ENCODE measurements around the gene SIGLEC14.

SIGLEC14 gene

DNA sequence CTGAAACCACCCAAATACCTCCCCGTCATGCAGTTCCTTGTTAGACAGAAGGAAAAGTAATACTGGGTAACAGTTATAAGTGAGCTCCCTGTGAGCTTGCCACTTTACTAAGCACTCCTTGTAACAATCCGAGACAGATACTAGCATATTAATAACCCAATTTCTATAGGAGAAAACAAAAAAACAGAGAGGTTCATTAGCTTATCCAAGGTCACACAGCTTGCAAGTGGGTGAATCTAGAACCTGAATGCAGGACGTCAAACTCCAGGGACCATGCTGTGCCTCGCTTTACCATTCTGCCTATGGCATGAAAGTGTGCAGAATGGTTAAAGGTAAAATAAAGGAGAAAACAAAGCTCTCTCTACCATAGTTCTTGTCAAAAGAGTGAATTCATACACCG is 31.8 kb downstream of the SIGLEC14 start:
- no peak for DNase-seq (ENCODE audit: low spot score)

DNA sequence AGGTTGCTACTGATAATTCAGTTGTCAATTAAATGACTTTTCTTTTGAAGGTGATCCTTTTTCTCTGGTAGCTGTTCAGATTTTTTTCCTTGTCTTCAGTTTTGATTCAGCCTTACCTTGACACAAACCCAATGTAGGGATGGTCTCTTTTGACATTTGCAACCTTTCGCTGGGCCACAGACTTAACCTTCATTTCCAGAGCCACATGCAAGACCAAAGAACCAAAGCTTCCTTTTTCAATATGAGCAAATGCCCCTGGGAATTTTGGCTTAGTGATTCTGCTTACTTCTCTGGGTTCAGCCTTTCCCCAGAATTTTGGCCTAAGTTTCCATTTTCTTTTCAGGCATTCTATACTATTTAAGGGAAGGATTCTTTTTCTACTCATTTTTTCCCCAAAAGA is 36.0 kb downstream of the SIGLEC14 start:
- DNase-seq (ENCODE audit: low spot score), result no peak

DNA sequence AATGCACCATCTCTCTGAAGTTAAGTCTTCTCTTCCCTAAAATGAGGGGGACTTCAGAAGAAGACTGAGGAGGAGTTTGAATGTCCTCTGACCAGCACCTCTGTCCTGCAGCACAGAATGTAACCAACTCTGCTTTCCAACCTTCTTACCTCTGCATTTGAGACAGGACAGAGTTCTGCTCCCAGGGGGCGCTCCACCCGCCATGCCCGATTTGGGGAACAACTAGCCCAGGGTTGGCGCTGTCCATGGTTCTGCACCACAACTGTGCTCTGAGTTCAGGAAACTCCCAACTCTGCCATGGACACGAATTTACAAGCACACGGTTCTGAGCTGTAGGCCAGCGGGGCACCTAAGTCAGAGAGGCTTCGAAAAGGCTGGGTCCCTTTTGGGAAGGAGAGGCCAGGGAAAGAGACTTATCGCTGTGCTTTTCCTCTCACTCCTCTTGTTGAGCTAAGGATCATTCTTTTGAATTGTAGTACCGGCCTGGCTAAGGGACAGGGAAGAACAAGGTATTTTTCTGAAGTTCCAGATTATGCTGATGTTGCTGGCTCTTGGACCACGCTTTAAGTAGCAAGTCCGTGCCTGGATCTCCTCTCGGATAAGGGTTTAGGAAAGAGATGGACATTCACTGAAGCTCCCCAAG is 38.6 kb downstream of the SIGLEC14 start:
- DNase-seq (ENCODE audit: low spot score), result peak; percentile 50

DNA sequence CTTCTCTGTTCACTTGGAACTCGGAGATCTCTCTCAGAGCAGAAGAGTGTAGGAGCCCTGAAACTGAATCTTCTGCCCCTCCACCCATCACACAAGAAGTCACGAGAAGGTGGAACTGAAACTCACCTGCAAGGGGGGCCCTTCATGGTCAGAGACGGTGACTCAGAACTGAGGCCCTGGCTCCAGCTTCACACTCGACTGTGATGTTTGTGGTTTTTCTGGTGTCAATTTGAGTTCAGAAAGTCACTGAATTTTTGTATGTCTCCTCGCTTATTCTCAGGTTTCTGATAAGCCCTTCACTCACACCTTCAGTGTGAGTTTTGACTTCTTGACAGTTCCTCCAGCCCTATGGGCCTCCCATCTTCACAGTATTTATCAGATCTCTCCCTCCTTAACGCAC is 39.5 kb downstream of the SIGLEC14 start:
- DNase-seq (ENCODE audit: low spot score), result peak; percentile 49

DNA sequence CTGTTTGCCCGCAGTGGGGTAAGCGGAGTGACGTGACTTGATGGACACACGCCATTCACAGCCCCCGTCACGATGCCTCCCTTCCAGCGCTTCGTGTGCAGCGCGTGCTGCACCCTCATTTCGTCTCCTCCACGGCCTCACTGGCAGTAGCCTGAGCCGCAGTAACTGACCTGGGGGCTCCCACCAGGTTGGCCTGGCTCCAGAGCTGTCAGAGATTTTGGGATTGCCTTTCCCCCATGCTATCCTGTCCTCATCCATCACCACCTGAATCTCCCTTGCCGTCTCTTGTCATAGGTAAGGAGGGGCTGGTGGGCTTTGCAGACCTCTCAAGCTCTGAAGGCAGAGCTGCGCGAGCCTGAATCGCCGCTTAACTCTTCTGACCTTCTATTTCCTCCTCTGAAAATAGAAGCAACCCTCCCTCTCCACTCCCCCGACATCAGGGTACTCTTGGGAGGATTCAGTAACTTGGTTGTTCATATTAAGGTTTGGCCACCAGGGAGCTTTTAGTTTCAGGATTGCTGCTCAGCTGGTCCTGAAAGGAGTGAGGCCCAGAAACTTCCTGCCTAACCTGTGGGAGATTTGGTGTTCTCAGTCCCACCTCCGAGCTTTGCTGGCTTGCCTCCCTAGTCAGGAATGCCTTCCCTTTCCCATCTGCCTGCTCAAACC is 44.3 kb downstream of the SIGLEC14 start:
- no peak for DNase-seq (ENCODE audit: low spot score)

DNA sequence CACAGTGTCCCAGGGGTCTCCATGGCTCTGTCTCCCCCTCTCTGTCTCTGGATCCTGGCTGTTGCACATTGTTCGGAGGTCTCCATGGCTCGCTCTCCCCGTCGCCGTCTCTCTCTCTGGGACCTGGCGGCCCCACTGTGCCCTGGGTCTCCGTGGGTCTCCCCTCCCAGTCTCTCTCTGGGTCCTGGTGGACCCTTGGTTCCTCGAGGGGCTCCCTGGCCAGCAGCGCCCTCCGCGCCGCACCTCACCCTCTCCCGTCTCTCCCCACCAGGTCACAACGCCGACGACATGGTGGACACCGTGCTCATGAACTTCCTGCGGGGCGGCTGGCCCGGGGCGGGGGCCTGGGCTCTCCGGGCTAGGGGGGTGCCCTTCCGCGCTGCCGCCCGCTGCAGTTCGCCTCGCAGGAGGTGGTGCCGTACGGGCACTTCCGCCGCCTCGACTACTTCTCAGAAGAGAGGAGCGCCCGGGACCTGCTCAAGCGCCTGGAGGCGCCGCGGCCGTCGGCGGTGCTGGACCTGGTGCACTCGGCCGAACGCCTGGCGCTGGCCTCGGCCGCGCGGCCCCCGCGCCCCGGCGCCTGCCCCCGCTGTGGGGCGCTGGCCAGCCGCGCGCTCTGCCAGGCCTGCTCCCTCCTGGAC is 45.6 kb downstream of the SIGLEC14 start:
- no peak for DNase-seq (ENCODE audit: low spot score)

- no peak for DNase-seq (ENCODE audit: low spot score)
Observed at GRCh38 chr19:51599084-51599483, 47.5 kb downstream of the SIGLEC14 start.

GRCh38 chr19:51598159-51598915 is 48.3 kb downstream of the SIGLEC14 start:
- DNase-seq (ENCODE audit: low spot score), result no peak

GRCh38 chr19:51595190-51596175 is 51.1 kb downstream of the SIGLEC14 start:
- no peak for DNase-seq (ENCODE audit: low spot score)

- no peak for DNase-seq (ENCODE audit: low spot score)
Observed at GRCh38 chr19:51594774-51595109, 51.9 kb downstream of the SIGLEC14 start.

- peak; percentile 98 for DNase-seq (ENCODE audit: low spot score)
Observed at GRCh38 chr19:51593969-51594773, 52.5 kb downstream of the SIGLEC14 start.

GRCh38 chr19:51593138-51593890 is 53.3 kb downstream of the SIGLEC14 start:
- DNase-seq (ENCODE audit: low spot score), result no peak
